NCI-H2227 (cell line): ENCODE results near the gene SPIN1.
A peak's percentile ranks its signal among the peaks of the same experiment; 100 is the strongest.
"Not testable (repeated sequence)": the region's sequence is repeated elsewhere in the genome, so short reads cannot be mapped to it uniquely, and the experiment has no call there.

Source experiments
- DNase-seq: peaks from one replicate; lab custom pipeline; 2025; ENCODE audit not compliant: unreplicated experiment; lab: John Stamatoyannopoulos, UW

Gene SPIN1

GRCh38 chr9:88388203-88388885 lies at the start of gene SPIN1:
Gene SPIN1 (plus strand): TSS chr9:88388444. CDS start chr9:88426540, 38,096 bp downstream.
- peak; percentile 80 for DNase-seq

- DNase-seq = no peak
Observed at GRCh38 chr9:88339317-88339716, 48.9 kb upstream of the SPIN1 start.

- DNase-seq = no peak
Observed at GRCh38 chr9:88342246-88342645, 46.0 kb upstream of the SPIN1 start.

GRCh38 chr9:88344013-88344412 lies 44.2 kb upstream of the SPIN1 start:
- no peak for DNase-seq

- not testable (repeated sequence) for DNase-seq
Observed at GRCh38 chr9:88350354-88350753, 37.9 kb upstream of the SPIN1 start.

- no peak for DNase-seq
Observed at GRCh38 chr9:88355166-88355565, 33.1 kb upstream of the SPIN1 start.

GRCh38 chr9:88357250-88357649 lies 31.0 kb upstream of the SPIN1 start:
- not testable (repeated sequence) for DNase-seq

GRCh38 chr9:88358723-88359122 lies 29.5 kb upstream of the SPIN1 start:
- DNase-seq = no peak

GRCh38 chr9:88359974-88360373 lies 28.3 kb upstream of the SPIN1 start:
- no peak for DNase-seq

GRCh38 chr9:88362681-88363080 lies 25.6 kb upstream of the SPIN1 start:
- DNase-seq = no peak

GRCh38 chr9:88363661-88364060 lies 24.6 kb upstream of the SPIN1 start:
- no peak for DNase-seq

GRCh38 chr9:88364706-88365105 lies 23.5 kb upstream of the SPIN1 start:
- DNase-seq = no peak

GRCh38 chr9:88370346-88370745 lies 17.9 kb upstream of the SPIN1 start:
- DNase-seq = no peak

- peak; percentile 4 for DNase-seq
Observed at GRCh38 chr9:88372103-88372654, 16.1 kb upstream of the SPIN1 start.

- DNase-seq = no peak
Observed at GRCh38 chr9:88373045-88373444, 15.2 kb upstream of the SPIN1 start.

GRCh38 chr9:88378317-88378716 lies 9.9 kb upstream of the SPIN1 start:
- no peak for DNase-seq

GRCh38 chr9:88379352-88379751 lies 8.9 kb upstream of the SPIN1 start:
- no peak for DNase-seq

GRCh38 chr9:88380118-88380517 lies 8.1 kb upstream of the SPIN1 start:
- DNase-seq = no peak

- not testable (repeated sequence) for DNase-seq
Observed at GRCh38 chr9:88381322-88381721, 6.9 kb upstream of the SPIN1 start.

GRCh38 chr9:88383176-88383575 lies 5.1 kb upstream of the SPIN1 start:
- no peak for DNase-seq

GRCh38 chr9:88386137-88386536 lies 2.1 kb upstream of the SPIN1 start:
- DNase-seq = not testable (repeated sequence)

- DNase-seq = no peak
Observed at GRCh38 chr9:88387036-88387551, 1.1 kb upstream of the SPIN1 start.
